Stomach (tissue), 9 donors: Measurements from ENCODE around the gene AP1M2. TPM values are rescaled to one million over a fixed set of nuclear protein-coding genes. Genes with fewer than 3 reads are reported as not detected.
A peak's percentile ranks its signal among the peaks of the same experiment; 100 is the strongest.

Source experiments
- DNase-seq, 2 donors: peaks; one replicate each; pipeline versions ENCODE4 v3.0.0 to v3.0.0-alpha.2; 2013 to 2019
- H3K27ac ChIP-seq, 5 donors: fragments of 200-600 bp in 4 of 5; sonication (generic) in 4 of 5; one replicate each; pipeline ENCODE4 v1.5.1; 2013 to 2019; ENCODE audit warnings: mild to moderate bottlenecking in 1 of 5, moderate library complexity in 1 of 5
- H3K27me3 ChIP-seq, 3 donors: fragments of 200-600 bp; sonication (generic); one replicate each; pipeline ENCODE4 v1.5.1; 2017 to 2019; ENCODE audit warnings: mixed run types in 1 of 3
- H3K36me3 ChIP-seq, 4 donors: fragments of 200-600 bp; sonication (generic); 1 replicate in 3 of 4; 2 replicates in 1 of 4; pipeline ENCODE4 v1.5.1; 2016 to 2019
- H3K4me1 ChIP-seq, 4 donors: fragments of 200-600 bp; sonication (generic); one replicate each; pipeline ENCODE4 v1.5.1; 2016 to 2019
- H3K4me3 ChIP-seq, 4 donors: fragments of 200-600 bp; sonication (generic) in 3 of 4; one replicate each; pipeline ENCODE4 v1.5.1; 2016 to 2019; ENCODE audit warnings: mild to moderate bottlenecking in 1 of 4
- H3K9me3 ChIP-seq, 4 donors: fragments of 200-600 bp; sonication (generic); one replicate each; pipeline ENCODE4 v1.5.1; 2016 to 2019
- CTCF ChIP-seq, 7 experiments: fragments of 450-650 bp in 4 of 7; fragments of 200-600 bp in 3 of 7; sonication (generic) in 3 of 7; IDR thresholded peaks; one replicate each; pipeline ENCODE4 v1.5.1; 2016 to 2019; ENCODE audit warnings: antibody characterized with exemption in 7 of 7, control low read depth in 2 of 7, mild to moderate bottlenecking in 1 of 7
- EP300 ChIP-seq: sonication (generic); formaldehyde crosslinking; IDR thresholded peaks from one replicate; pipeline ENCODE4 v1.6.1; 2017; ENCODE audit warnings: antibody characterized with exemption
- POLR2A ChIP-seq, 4 donors: fragments of 450-650 bp; IDR thresholded peaks; one replicate each; pipeline ENCODE4 v1.6.1; 2016; ENCODE audit warnings: antibody characterized with exemption in 4 of 4, control low read depth in 2 of 4, mild to moderate bottlenecking in 1 of 4, moderate library complexity in 1 of 4
- POLR2AphosphoS5 ChIP-seq, 3 donors: sonication (generic); formaldehyde crosslinking; IDR thresholded peaks; one replicate each; pipeline ENCODE4 v1.6.1; 2016; ENCODE audit warnings: antibody characterized with exemption in 3 of 3
- WGBS, 5 donors: extraction: QIAGEN DNeasy Blood & Tissue Kit in 3 of 5; methylation state at CpG; one replicate each; pipeline versions ENCODE4 v1.1.5 to v1.1.7; 2013 to 2018; 5-methylcytosine and 5-hydroxymethylcytosine counted together
- intact Hi-C: fragments of 100-400 bp; cut with DNase I; formaldehyde crosslinking; loops from one replicate; pipeline ENCODE4 v1.15.1; 2023; ENCODE audit warnings: low total_unique reads
- polyA plus RNA-seq, 3 donors: library from polyadenylated mRNA; stranded (reverse); fragments of 200-250 nt; gene quantifications; one replicate each; pipeline ENCODE4 v1.2.3, GENCODE V29; 2013
- total RNA-seq, 5 donors: library from RNA; depleted of rRNA; stranded (reverse); fragments of >200 nt; gene quantifications; one replicate each; pipeline versions ENCODE4 v1.1.0 to v1.2.3, GENCODE V29; 2014 to 2016
- donor health status: healthy with polysubstance abuse.
- donor health status: Bipolar disorder and iron deficiency.
- donor health status: healthy.

Gene AP1M2
- total and polyA plus RNA-seq, 8 donors = 11.7 to 687 (median 68.3) TPM

DNA sequence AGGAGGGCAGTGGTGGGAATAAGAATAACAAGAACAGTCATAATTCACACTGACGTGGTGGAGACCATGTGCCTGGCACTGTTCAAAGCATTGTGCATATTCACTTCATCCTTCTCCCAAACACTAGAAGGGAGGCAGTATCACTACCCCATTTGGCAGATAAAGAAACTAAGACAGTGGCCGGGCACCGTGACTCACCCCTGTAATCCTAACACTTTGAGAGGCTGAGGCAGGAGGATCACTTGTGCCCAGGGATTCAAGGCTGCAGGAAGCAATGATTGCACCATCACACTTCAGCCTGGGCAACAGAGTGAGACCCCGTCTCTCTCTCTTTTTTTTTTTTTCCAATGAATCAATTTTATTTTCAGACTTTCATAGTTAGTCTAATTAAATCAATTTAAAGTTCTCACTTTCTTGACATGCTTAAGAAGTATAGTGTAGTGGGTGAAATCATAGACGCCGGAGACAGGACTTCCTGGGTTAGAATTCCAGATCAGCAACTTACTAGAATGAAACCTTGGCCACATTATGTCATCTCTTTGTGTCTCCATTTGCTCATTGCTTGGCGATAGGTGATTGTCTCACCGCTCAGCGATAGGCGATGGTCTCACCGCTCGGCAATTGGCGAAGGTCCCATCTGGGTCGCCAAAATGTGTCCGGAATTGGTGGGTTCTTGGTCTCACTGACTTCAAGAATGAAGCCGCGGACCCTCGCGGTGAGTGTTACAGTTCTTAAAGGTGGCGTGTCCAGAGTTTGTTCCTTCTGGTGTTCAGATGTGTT, 48.7 kb downstream of the AP1M2 start:
- Histone ChIP-seq H3K36me3 (no peaks in the 10 kb centered on the region), H3K27me3 (peaks cover 0 to 42% (median 4%) of the 10 kb centered on the region in 3 donors), H3K9me3 (no peaks in the 10 kb centered on the region), H3K4me3 (no peak overlapping the region), H3K4me1 (peaks cover 3 to 7% (median 5%) of the 10 kb centered on the region in 4 donors), H3K27ac (no peak overlapping the region)
- WGBS, 5 donors = 67 to 75% (median 73%) methylated on average over 19 to 20 of the region's 20 CpGs
- no peak for TF ChIP-seq EP300
- no peak for TF ChIP-seq POLR2AphosphoS5 (IDR thresholded peaks at IDR 0.05)
- TF ChIP-seq CTCF (IDR thresholded peaks at IDR 0.05) = no peak
- TF ChIP-seq POLR2A (IDR thresholded peaks at IDR 0.05) = no peak
- intact Hi-C loops = no loop called here
- no peak for DNase-seq

- DNase-seq = no peak
- intact Hi-C loops = no loop called here
- 68 to 85% (median 78%) methylated on average over 11 of the region's 11 CpGs for WGBS, 5 donors
These were observed 49.4 kb downstream of the AP1M2 start for GRCh38 chr19:10537668-10538067.

GRCh38 chr19:10535613-10536012, 51.5 kb downstream of the AP1M2 start:
- intact Hi-C loops = no loop called here
- no peaks in the 10 kb centered on the region for H3K9me3 ChIP-seq
- H3K4me1 ChIP-seq = no peaks in the 10 kb centered on the region
- DNase-seq = no peak
- 60 to 74% (median 66%) methylated on average over 6 of the region's 6 CpGs for WGBS, 5 donors
- no peak overlapping the region for H3K4me3 ChIP-seq
- TF ChIP-seq POLR2A (IDR thresholded peaks at IDR 0.05) = no peak
- TF ChIP-seq EP300 = no peak
- no peak for TF ChIP-seq POLR2AphosphoS5 (IDR thresholded peaks at IDR 0.05)
- no peak for TF ChIP-seq CTCF (IDR thresholded peaks at IDR 0.05)
- peaks cover 0 to 42% (median 4%) of the 10 kb centered on the region in 3 donors for H3K27me3 ChIP-seq
- no peaks in the 10 kb centered on the region for H3K36me3 ChIP-seq
- no peak overlapping the region for H3K27ac ChIP-seq

More at GRCh38 chr19:10537668-10538067, 49.4 kb downstream of the AP1M2 start:
- Histone ChIP-seq H3K9me3 (no peaks in the 10 kb centered on the region), H3K27ac (no peak overlapping the region), H3K27me3 (peaks cover 0 to 42% (median 4%) of the 10 kb centered on the region in 3 donors), H3K36me3 (no peaks in the 10 kb centered on the region), H3K4me3 (no peak overlapping the region), H3K4me1 (no peaks in the 10 kb centered on the region)
- no peak for TF ChIP-seq POLR2A (IDR thresholded peaks at IDR 0.05)
- TF ChIP-seq POLR2AphosphoS5 (IDR thresholded peaks at IDR 0.05) = no peak
- no peak for TF ChIP-seq CTCF (IDR thresholded peaks at IDR 0.05)
- no peak for TF ChIP-seq EP300

- Histone ChIP-seq H3K27me3 (peaks cover 0 to 30% (median 4%) of the 10 kb centered on the region in 3 donors), H3K27ac (no peak overlapping the region), H3K4me1 (no peaks in the 10 kb centered on the region), H3K9me3 (no peaks in the 10 kb centered on the region), H3K4me3 (no peak overlapping the region), H3K36me3 (no peaks in the 10 kb centered on the region)
- TF ChIP-seq POLR2AphosphoS5 (IDR thresholded peaks at IDR 0.05) (no peak), EP300 (no peak), POLR2A (IDR thresholded peaks at IDR 0.05) (no peak), CTCF (IDR thresholded peaks at IDR 0.05) (no peak)
- 63 to 77% (median 70%) methylated on average over 10 of the region's 10 CpGs for WGBS, 5 donors
- intact Hi-C loops = no loop called here
- peak in 1 of 2 donors; percentile 45 for DNase-seq
These were observed 53.3 kb downstream of the AP1M2 start for GRCh38 chr19:10533646-10534386.
